HG03064 (cell line): Measurements from ENCODE around the gene FANCI.
A peak's percentile ranks its signal among the peaks of the same experiment; 100 is the strongest.

ENCODE experiments used
- ATAC-seq: cut with Tn5 transposase; IDR thresholded peaks from one replicate; pipeline ENCODE4 v1.9.1; 2021; ENCODE audit warnings: low read depth; ENCODE audit not compliant: unreplicated experiment

Gene FANCI

DNA sequence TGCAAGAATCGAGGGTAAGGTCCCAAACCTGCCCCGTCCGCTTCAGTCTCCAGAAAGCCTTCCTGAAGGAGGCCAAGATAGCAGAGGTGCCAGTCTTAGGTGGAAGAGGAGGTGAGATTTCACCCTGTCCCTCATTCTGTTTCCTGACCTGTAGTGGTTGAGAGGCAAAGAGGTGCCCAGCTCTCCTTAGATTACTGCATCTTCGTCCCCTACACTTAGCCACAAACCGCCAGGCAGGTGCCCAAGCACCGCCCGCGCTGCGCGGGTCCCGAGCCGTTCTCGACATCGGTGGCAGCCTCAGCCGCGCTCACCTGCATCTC is 114.6 kb downstream of the FANCI start:
- no peak for ATAC-seq

GRCh38 chr15:89358755-89359439 is 115.1 kb downstream of the FANCI start:
- peak; percentile 85 for ATAC-seq

DNA sequence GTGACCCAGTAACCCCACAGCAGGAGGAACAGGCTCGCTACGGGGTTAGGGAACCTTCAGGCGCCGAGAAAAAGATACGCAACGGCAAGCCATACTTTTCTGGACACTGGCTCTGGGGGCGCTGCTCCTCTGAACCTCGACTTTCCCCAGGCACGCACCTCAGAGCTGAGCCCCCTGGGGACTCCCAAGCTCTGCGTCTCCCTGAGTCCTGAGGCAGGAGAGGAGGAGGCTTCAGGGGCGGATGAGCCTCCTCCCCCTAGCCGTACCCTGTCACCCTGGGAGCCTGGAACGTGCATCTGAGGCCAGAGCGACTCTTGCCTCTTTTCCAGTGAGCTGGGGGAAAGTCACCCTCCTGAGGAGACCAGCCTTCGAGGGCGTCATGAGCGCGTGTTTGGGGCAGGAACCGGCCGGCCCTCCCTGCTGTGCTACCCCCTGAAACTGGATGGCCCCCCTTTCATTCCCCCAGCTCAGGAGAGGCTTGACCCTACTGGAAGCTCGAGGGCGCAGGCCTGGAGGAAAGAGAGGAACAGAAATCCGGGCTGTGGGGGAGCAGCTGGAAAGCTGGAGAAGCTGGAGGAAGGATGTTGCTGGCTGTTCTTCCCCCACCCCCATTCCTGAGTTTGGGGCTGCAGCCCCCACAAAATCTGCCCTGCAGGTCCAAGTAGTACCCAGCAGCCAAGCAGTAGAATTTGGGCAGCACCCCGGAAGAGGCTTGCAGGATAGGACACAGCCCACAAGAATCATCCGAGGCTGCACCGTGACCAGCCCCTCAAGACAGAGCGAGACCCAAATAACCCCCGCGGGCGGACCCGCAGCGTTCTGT is 115.9 kb downstream of the FANCI start:
- no peak for ATAC-seq

DNA sequence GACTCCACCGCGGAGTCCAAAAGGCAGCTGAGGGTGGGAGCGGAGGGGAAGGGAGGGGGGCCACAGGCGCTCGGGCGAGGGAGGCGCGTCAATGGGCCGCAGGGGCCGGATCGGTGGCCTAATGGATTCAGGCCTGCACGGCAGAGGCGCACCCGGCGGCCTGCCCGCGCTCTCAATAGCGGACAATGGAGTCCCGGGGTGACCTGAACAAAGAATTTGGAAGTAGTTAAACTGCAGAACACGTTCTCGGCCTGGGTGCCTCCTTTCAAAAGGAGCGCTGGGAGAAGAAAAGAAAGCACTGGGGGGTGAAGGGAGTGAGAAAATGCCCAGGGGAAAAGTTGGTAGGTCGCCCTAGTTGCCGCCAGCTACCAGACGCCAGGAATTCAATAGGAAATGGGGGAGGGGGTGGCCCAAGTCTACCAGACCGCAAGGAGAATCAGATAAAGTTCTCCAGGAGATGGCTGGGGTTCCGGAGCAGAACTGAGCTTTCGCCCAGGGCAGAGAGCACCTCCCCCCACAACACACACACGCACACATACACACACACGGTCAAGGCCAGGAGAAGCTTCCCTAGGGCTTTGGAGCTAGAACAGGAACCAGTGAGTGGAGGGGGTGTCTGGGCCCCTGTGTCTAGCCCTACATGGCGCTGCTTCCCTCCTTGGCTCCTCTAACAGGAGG is 116.7 kb downstream of the FANCI start:
- no peak for ATAC-seq

DNA sequence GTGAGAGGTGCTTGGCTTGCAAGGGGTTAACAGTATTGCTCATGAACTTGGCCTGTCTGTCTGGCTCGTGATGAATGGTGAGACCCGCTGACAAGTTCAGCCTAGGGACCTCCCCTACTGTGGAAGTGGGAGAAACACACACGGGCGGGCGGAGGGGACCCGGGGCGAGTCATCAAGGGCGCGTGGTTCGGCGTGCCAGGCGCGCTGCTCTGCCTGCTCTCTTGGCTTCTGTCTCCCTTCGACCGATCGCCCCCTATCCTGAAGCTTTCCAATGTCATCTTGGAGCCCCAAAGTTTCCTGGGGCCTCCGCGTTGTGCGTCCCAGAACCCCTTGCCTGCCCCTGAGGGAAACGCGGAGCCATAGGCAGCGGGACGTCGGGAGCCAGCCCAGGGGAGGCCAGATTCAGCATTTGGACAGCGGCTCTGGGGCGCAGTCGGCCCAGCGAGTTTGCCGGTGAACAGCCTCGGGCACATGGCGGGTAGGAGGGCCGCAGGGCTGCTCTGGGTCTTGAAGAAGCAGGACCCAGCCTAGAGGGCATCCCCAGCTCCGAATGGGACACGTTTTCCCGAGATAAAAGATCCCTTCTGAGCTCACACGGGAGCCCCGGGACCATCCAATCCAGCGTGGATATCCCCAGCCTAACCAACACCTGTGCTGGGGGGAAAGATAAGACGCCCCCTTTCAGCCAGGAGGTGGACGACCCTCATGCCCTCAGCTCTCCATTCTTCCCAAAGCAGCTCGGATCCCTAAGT is 117.8 kb downstream of the FANCI start:
- ATAC-seq: no peak

DNA sequence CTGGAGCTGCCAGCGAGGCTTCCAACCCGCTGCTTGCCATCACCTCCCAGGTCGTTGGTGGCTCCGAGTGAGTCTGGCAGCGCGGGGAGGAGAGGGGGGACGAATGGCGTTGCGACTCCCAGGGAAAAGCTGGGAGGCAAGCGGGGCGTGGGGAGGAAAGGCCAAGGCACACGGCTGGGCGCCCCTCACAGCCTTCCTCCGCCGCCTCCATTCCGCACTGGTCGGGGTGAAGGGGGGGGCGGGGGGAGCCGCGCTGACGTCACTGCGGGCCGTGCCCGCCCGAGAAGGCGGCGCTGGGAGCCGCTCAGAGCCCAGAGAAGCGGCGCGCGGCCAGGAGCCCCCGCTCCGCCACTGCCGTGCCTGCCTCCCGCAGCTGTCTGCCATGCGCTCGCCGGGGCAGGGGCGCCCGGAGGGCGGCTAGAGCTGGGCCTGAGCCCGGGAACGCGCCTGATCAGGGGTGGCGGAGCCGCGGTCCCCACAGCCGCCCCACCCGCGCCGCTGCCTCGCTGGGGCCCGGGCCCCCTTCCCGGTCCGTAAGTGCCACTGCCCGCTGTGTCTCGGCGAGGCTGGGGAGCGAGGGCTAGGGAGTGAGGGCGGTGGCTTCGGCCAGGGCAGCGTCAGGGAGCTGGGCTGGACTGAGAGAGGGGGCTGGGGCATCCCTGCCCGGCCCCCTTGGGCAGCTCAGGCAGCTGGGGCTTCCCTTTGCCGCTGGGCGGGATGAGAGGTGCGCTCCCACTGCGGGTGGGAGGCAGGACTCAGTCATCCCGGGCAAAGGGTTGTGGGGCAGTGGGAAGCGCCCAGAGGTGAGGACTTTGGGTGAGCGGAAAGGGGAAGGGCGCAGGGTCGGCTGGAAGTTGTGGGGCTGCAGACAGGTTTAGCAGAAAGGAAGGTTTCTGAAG is 118.7 kb downstream of the FANCI start:
- ATAC-seq: no peak

GRCh38 chr15:89363133-89363532 is 119.4 kb downstream of the FANCI start:
- ATAC-seq: no peak

DNA sequence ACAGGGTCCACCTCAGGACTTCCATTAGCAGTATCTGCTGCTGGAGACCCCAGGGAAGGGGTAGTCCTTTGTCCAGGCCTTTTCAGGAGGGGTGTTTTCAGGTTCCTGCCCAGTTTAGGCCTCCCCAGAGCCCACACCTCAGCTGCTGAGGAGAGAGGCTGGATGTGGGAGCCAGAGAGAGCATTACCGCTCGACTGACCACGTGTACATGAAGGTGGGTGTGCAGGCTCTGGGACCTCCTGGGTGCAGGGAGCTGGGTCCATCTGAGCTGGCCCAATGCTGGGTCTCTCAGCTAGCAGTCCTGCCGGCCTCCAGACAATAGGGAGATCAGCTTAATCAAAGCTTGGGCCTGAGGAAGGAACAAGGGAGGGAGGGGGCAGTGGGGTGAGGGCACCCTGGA is 120.0 kb downstream of the FANCI start:
- no peak for ATAC-seq

GRCh38 chr15:89364341-89364740 is 120.6 kb downstream of the FANCI start:
- ATAC-seq: no peak

GRCh38 chr15:89364741-89365450 is 121.1 kb downstream of the FANCI start:
- ATAC-seq: no peak

DNA sequence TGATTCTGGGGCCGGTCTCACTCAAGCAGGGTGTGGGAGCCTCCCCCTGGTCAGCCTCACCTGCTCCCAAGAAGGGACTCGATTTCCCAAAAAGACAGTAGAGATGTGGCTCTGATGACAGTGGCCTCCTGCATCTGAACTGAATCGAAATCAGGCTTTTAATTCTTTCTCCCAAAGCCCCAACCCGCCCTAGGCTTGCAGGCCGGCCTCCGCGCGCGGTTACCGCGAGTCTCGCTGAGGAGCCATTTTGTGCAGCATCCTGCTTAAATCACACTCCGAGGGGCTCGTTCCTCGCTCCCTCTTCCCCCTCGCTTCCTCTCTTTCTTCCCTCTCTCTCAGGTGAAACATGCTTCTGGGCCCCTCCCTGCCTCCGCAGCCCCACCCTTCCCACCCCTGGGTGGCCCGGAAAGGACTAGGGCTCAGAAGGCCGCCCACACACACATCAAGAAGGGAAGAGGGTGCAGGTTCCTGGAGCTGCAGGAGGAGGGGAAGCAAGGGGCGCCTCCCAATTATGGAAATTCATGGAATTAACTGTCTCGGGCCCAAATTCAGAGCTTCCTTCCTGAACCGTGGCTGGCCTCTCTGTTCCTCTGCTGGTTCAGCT is 121.8 kb downstream of the FANCI start:
- no peak for ATAC-seq
